Thoracic aorta (tissue), 2 donors: Measurements from ENCODE around the gene MED13L. TPM values are rescaled to one million over a fixed set of nuclear protein-coding genes. Genes with fewer than 3 reads are reported as not detected.

Experiments
- ATAC-seq: fragments of 150-250 bp; one replicate; pipeline ENCODE4 v1.8.0; 2017; ENCODE audit warnings: low read depth; ENCODE audit not compliant: insufficient number of reproducible peaks, low FRiP score
- DNase-seq: peaks from one replicate; pipeline ENCODE4 v3.0.0-alpha.2; 2020; ENCODE audit warnings: low spot score
- H3K27ac ChIP-seq, 2 donors: fragments of 200-600 bp; sonication (generic); 1 replicate in 1 of 2; 2 replicates in 1 of 2; pipeline ENCODE4 v1.5.1; 2016; ENCODE audit warnings: mild to moderate bottlenecking in 2 of 2, moderate library complexity in 2 of 2
- H3K27me3 ChIP-seq: fragments of 200-600 bp; sonication (generic); replicated peaks from 2 replicates; pipeline ENCODE4 v1.6.0; 2016; ENCODE audit warnings: mild to moderate bottlenecking; ENCODE audit not compliant: insufficient read depth
- H3K36me3 ChIP-seq: fragments of 200-600 bp; sonication (generic); one replicate; pipeline ENCODE4 v1.5.1; 2016
- H3K4me1 ChIP-seq, 2 donors: fragments of 200-600 bp; sonication (generic); 1 replicate in 1 of 2; 2 replicates in 1 of 2; pipeline versions ENCODE4 v1.5.1 to v1.6.0; 2016; ENCODE audit warnings: low read depth in 2 of 2, mild to moderate bottlenecking in 1 of 2; ENCODE audit not compliant: control insufficient read depth in 1 of 2
- H3K4me3 ChIP-seq: fragments of 200-600 bp; sonication (generic); 2 replicates; pipeline ENCODE4 v1.5.1; 2016; ENCODE audit warnings: mild to moderate bottlenecking
- H3K9me3 ChIP-seq: fragments of 200-600 bp; sonication (generic); 2 replicates; pipeline ENCODE4 v1.5.1; 2016
- CTCF ChIP-seq: fragments of 200-600 bp; sonication (generic); IDR thresholded peaks from one replicate; pipeline ENCODE4 v1.5.1; 2019; ENCODE audit warnings: antibody characterized with exemption
- total RNA-seq, 2 donors: library from RNA; depleted of rRNA; stranded (reverse); fragments of >200 nt; gene quantifications; one replicate each; pipeline versions ENCODE4 v1.1.0 to v1.2.3, GENCODE V29; 2016

Gene MED13L
- total RNA-seq, 2 donors from 2014 or later, result 186 to 221 TPM

DNA sequence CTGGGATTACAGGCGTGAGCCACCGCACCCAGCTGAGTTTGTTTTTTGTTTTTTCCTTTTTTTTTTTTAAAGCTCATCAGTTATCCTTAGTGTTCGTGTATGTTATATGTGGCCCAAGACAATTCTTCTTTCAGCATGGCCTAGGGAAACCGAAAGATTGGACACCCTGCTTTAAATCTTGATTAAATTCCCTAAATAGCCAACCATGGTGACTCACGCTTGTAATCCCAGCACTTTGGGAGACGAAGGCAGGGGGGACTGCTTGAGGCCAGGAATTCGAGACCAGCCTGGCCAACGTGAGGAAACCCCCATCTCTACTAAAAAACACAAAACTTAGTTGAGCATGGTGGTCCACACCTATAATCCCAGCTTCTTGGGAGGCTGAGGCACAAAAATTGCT lies 131.1 kb downstream of the MED13L start:
- H3K27me3 ChIP-seq, result no peaks in the 10 kb centered on the region
- ATAC-seq (no peak), DNase-seq (no peak)
- peak overlapping the region in 1 of 2 donors; percentile 51 for H3K27ac ChIP-seq
- TF ChIP-seq CTCF, result no peak
- H3K4me1 ChIP-seq, result peaks cover 55 to 84% of the 10 kb centered on the region in 2 donors
- H3K4me3 ChIP-seq, result no peak overlapping the region
- no peaks in the 10 kb centered on the region for H3K9me3 ChIP-seq
- H3K36me3 ChIP-seq, result no peaks in the 10 kb centered on the region

GRCh38 chr12:116145451-116145850 lies 132.0 kb downstream of the MED13L start:
- H3K4me3 ChIP-seq, result no peak overlapping the region
- peaks cover 60 to 87% of the 10 kb centered on the region in 2 donors for H3K4me1 ChIP-seq
- no peaks in the 10 kb centered on the region for H3K36me3 ChIP-seq
- no peak for ATAC-seq
- H3K27ac ChIP-seq, result peak overlapping the region in 1 of 2 donors; percentile 51
- no peak for TF ChIP-seq CTCF
- no peak for DNase-seq
- H3K9me3 ChIP-seq, result no peaks in the 10 kb centered on the region
- H3K27me3 ChIP-seq, result no peaks in the 10 kb centered on the region

GRCh38 chr12:116144384-116144783 lies 133.1 kb downstream of the MED13L start:
- no peaks in the 10 kb centered on the region for H3K36me3 ChIP-seq
- ATAC-seq (no peak), DNase-seq (no peak)
- no peaks in the 10 kb centered on the region for H3K27me3 ChIP-seq
- H3K4me1 ChIP-seq, result peaks cover 64 to 87% of the 10 kb centered on the region in 2 donors
- TF ChIP-seq CTCF, result no peak
- peak overlapping the region; percentile 29 for H3K4me3 ChIP-seq
- no peaks in the 10 kb centered on the region for H3K9me3 ChIP-seq
- H3K27ac ChIP-seq, result peak overlapping the region; percentile 14 to 59

DNA sequence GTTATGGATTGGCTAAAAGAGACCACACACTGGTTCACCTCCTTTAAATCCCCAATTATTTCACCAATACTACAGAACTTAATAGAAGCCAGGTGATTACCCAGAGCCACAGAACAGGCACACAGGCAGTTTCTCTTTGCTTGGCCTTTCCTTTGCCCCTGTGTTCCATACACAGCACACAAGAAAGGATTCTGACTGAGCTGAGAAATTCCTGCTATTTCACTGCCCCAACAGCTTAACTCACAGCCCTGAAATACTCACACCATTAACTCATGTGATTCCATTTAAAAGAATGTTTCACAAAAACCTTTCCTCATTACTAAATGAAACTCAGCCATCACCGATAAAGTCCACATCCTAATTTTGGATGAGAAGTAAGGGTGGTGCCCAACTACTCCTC lies 133.6 kb downstream of the MED13L start:
- Histone ChIP-seq H3K9me3 (no peaks in the 10 kb centered on the region), H3K36me3 (no peaks in the 10 kb centered on the region), H3K4me3 (peak overlapping the region; percentile 29), H3K27me3 (no peaks in the 10 kb centered on the region), H3K4me1 (peaks cover 61 to 85% of the 10 kb centered on the region in 2 donors), H3K27ac (peak overlapping the region; percentile 14 to 59)
- ATAC-seq (peak; percentile 40), DNase-seq (no peak)
- TF ChIP-seq CTCF, result no peak

DNA sequence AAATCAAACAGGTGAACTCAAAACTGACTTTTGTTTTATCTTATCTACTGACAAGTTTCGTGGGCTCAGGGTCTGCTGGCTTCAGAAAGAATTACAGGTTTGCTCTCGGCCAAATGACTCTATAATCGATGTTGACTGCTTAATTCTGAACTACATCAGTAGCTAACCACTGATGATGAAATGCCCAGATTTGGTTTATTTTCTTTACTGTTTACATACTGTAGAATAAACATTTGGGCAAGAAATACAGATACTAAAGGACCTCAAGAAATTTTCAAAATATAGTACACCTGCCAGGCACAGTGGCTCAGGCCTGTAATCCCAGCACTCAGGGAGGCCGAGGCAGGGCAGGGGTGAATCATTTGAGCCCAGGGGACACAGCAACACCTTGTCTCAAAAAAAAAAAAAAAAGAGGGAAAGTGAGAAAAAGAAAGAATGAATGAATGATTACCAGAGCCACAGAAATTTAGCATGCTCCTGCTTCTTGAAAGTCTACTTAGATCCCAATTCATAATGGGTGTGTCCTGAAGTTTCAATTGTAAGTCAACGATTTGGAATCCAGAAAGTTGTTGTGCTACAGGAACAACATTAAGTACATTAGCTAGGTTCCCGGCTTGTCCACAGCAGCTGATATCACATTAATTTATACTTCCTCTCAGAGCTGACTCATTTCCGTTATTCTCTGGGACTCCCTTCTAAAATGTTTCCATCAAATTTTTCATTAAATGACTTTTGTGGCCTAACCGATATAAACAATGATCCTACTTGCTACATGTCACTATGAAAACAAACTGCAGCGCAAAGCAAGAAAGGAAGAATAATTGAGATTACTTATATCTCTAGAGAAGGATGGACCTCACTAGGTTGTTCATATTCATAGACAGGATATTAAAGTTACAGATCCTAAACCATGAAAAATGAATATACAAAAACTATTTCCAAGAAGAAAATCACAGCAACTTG lies 134.3 kb downstream of the MED13L start:
- no peaks in the 10 kb centered on the region for H3K9me3 ChIP-seq

More for the DNA sequence above, 134.3 kb downstream of the MED13L start:
- Histone ChIP-seq H3K36me3 (no peaks in the 10 kb centered on the region), H3K4me3 (peak overlapping the region; percentile 29), H3K4me1 (peaks cover 57 to 89% of the 10 kb centered on the region in 2 donors), H3K27me3 (no peaks in the 10 kb centered on the region), H3K27ac (peak overlapping the region; percentile 14 to 59)
- no peak for TF ChIP-seq CTCF
- no peak for ATAC-seq
- no peak for DNase-seq
